ENCODE data around the gene AGAP1. TPM values are rescaled to one million over a fixed set of nuclear protein-coding genes. Genes with fewer than 3 reads are reported as not detected.

The AGAP1 gene
- total RNA-seq, 2 donors from 2014 or later = 32.8 to 34.7 TPM

DNA sequence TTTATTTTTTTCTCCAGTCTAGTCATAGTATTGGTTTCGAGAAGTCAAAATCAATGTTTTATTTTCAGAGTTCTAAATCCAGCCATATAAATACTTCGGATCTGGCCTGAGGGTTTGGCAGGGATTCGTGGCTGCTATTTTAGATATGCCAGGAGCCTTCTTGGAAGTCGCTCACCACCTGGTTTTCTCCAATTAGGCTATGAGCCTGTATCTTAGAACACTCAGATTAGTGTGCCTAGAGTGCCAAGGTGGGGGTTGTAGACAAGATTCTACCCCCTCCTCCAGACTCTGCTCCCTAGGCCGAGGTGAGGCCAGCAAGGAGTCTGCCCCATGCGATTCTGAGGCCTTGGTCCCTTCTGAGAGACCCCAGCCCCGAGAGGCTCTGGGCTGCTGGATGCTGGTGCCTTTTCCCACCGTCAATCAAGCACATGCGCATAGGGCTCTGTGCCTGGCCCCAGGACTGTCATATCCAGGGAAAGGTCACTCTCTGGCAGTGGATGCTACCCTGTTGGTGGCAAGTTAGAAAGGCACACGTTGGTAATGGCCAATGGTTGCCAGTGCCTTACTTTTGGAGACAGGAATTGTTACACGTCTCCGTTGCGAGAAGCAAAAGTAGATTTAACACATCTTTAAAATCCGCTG is 197.1 kb downstream of the AGAP1 start:
- H3K27ac ChIP-seq (ENCODE audit: low read depth, low read length) = no peak overlapping the region
- no peaks in the 10 kb centered on the region for H3K9me3 ChIP-seq (ENCODE audit: control insufficient read depth, low read length)
- no peak overlapping the region for H3K9ac ChIP-seq (ENCODE audit: extremely low read depth, low read length, poor library complexity, severe bottlenecking)
- H3K4me1 ChIP-seq (ENCODE audit: control insufficient read depth, insufficient read depth, low read length) = no peaks in the 10 kb centered on the region
- Mint-ChIP-seq H3K36me3 (ENCODE audit: low read depth) (no peaks in the 10 kb centered on the region), H3K4me1 (peaks cover 10% of the 10 kb centered on the region), H3K4me3 (no peak overlapping the region), H3K9me3 (no peaks in the 10 kb centered on the region), H3K27ac (no peak overlapping the region), H3K27me3 (ENCODE audit: insufficient read depth) (no peaks in the 10 kb centered on the region)
- 88 to 89% methylated on average over 12 to 14 of the region's 14 CpGs for WGBS, 2 experiments (ENCODE audit: insufficient coverage in 1 of 2, insufficient read length in 1 of 2)
- TF ChIP-seq, protein P1, sequence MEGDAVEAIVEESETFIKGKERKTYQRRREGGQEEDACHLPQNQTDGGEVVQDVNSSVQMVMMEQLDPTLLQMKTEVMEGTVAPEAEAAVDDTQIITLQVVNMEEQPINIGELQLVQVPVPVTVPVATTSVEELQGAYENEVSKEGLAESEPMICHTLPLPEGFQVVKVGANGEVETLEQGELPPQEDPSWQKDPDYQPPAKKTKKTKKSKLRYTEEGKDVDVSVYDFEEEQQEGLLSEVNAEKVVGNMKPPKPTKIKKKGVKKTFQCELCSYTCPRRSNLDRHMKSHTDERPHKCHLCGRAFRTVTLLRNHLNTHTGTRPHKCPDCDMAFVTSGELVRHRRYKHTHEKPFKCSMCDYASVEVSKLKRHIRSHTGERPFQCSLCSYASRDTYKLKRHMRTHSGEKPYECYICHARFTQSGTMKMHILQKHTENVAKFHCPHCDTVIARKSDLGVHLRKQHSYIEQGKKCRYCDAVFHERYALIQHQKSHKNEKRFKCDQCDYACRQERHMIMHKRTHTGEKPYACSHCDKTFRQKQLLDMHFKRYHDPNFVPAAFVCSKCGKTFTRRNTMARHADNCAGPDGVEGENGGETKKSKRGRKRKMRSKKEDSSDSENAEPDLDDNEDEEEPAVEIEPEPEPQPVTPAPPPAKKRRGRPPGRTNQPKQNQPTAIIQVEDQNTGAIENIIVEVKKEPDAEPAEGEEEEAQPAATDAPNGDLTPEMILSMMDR (conservative IDR thresholded peaks at IDR 0.05) = no peak
- no peak for DNase-seq
- no peaks in the 10 kb centered on the region for H3K36me3 ChIP-seq (ENCODE audit: control insufficient read depth, insufficient read depth, low read length)
- H3K27me3 ChIP-seq (ENCODE audit: control insufficient read depth, insufficient read depth, low read length, poor library complexity, severe bottlenecking) = no peaks in the 10 kb centered on the region
- no peak overlapping the region for H3K4me3 ChIP-seq (ENCODE audit: low read length)

- Mint-ChIP-seq H3K9me3 (no peaks in the 10 kb centered on the region), H3K4me1 (peaks cover 7% of the 10 kb centered on the region), H3K27ac (no peak overlapping the region), H3K4me3 (no peak overlapping the region), H3K27me3 (ENCODE audit: insufficient read depth) (no peaks in the 10 kb centered on the region), H3K36me3 (ENCODE audit: low read depth) (no peaks in the 10 kb centered on the region)
- Histone ChIP-seq H3K9me3 (ENCODE audit: control insufficient read depth, low read length) (no peaks in the 10 kb centered on the region), H3K9ac (ENCODE audit: extremely low read depth, low read length, poor library complexity, severe bottlenecking) (no peak overlapping the region), H3K4me1 (ENCODE audit: control insufficient read depth, insufficient read depth, low read length) (no peaks in the 10 kb centered on the region), H3K4me3 (ENCODE audit: low read length) (no peak overlapping the region), H3K27me3 (ENCODE audit: control insufficient read depth, insufficient read depth, low read length, poor library complexity, severe bottlenecking) (no peaks in the 10 kb centered on the region), H3K36me3 (ENCODE audit: control insufficient read depth, insufficient read depth, low read length) (no peaks in the 10 kb centered on the region), H3K27ac (ENCODE audit: low read depth, low read length) (no peak overlapping the region)
- DNase-seq = no peak
- WGBS, 2 experiments (ENCODE audit: insufficient coverage in 1 of 2, insufficient read length in 1 of 2) = 87 to 91% methylated on average over 9 to 10 of the region's 10 CpGs
- TF ChIP-seq, protein P1 (conservative IDR thresholded peaks at IDR 0.05) = no peak
Observed at GRCh38 chr2:235692076-235692475, 198.2 kb downstream of the AGAP1 start.

DNA sequence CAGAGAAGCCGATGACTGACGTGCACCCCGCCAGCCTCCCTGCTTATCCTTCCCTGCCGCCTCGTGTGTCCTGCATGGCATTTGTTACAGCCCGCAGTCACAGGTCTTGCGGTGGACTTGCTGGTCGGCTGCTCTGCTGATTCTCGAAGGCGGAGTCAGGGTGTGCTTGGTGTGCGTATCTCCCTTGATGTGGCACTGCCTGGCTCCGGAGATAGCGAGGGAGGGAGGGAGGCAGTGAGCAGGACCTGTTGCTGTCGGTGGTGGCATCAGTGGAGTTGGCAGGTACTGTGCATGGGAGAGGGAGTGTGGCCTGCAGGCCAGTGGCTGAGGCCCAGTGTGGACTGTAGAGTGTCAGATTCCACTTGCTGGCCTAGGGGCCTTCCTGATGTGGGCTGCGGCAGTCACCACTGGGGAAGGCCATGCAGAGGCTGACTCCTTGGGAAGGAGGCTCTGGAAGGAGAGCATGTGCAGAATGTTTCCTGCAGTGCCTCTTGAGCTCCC is 198.9 kb downstream of the AGAP1 start:
- peaks cover 1% of the 10 kb centered on the region for H3K4me1 Mint-ChIP-seq
- TF ChIP-seq, protein P1 (conservative IDR thresholded peaks at IDR 0.05) = no peak
- Histone ChIP-seq H3K9me3 (ENCODE audit: control insufficient read depth, low read length) (peaks cover 2% of the 10 kb centered on the region), H3K9ac (ENCODE audit: extremely low read depth, low read length, poor library complexity, severe bottlenecking) (no peak overlapping the region), H3K4me3 (ENCODE audit: low read length) (no peak overlapping the region), H3K27ac (ENCODE audit: low read depth, low read length) (no peak overlapping the region), H3K27me3 (ENCODE audit: control insufficient read depth, insufficient read depth, low read length, poor library complexity, severe bottlenecking) (no peaks in the 10 kb centered on the region), H3K36me3 (ENCODE audit: control insufficient read depth, insufficient read depth, low read length) (no peaks in the 10 kb centered on the region), H3K4me1 (ENCODE audit: control insufficient read depth, insufficient read depth, low read length) (no peaks in the 10 kb centered on the region)
- no peak overlapping the region for H3K27ac Mint-ChIP-seq
- H3K36me3 Mint-ChIP-seq (ENCODE audit: low read depth) = peaks cover 3% of the 10 kb centered on the region
- no peak for DNase-seq
- 87 to 94% methylated on average over 3 to 15 of the region's 15 CpGs for WGBS, 2 experiments (ENCODE audit: insufficient coverage in 1 of 2, insufficient read length in 1 of 2)
- no peaks in the 10 kb centered on the region for H3K27me3 Mint-ChIP-seq (ENCODE audit: insufficient read depth)
- H3K9me3 Mint-ChIP-seq = peaks cover 6% of the 10 kb centered on the region
- H3K4me3 Mint-ChIP-seq = no peak overlapping the region

Measured in endodermal cell (in vitro differentiated cells).